ENCODE results near the gene DNAH12. TPM values are rescaled to one million over a fixed set of nuclear protein-coding genes. Genes with fewer than 3 reads are reported as not detected.

Gene DNAH12
- total RNA-seq, 2 experiments from 2014 or later: 0.19 TPM; not detected in 1

- DNase-seq (no peak), ATAC-seq (ENCODE audit: poor library complexity) (no peak)
- Mint-ChIP-seq H3K4me3 (no peak overlapping the region), H3K36me3 (ENCODE audit: low read depth) (peaks cover 80% of the 10 kb centered on the region), H3K9me3 (no peaks in the 10 kb centered on the region), H3K27ac (no peak overlapping the region), H3K27me3 (no peaks in the 10 kb centered on the region), H3K4me1 (ENCODE audit: low read depth) (peaks cover 25% of the 10 kb centered on the region)
- Histone ChIP-seq H3K4me1 (ENCODE audit: insufficient read depth, low read length) (no peaks in the 10 kb centered on the region), H3K27ac (ENCODE audit: low read depth in 1 of 2, low read length in 2 of 2) (no peak overlapping the region), H3K9me3 (ENCODE audit: control insufficient read depth in 1 of 2, insufficient read depth in 1 of 2, low read length in 2 of 2) (no peaks in the 10 kb centered on the region), H3K36me3 (ENCODE audit: insufficient read depth, low read length) (peaks cover 70% of the 10 kb centered on the region), H3K27me3 (ENCODE audit: control insufficient read depth in 1 of 2, insufficient read depth in 2 of 2, low read length in 2 of 2) (no peaks in the 10 kb centered on the region), H3K4me3 (ENCODE audit: low read length) (no peak overlapping the region)
- no peak for TF ChIP-seq CTCF (IDR thresholded peaks at IDR 0.05)
- CTCF ChIA-PET: no interaction called here
- POLR2A ChIA-PET: no interaction called here
- intact Hi-C loops (cut with DNase I, micrococcal nuclease): no loop called here
Observed at GRCh38 chr3:57577801-57578200, 33.7 kb upstream of the DNAH12 start.

- ChIA-PET CTCF (no interaction called here), POLR2A (interaction anchor here (1.0 kb wide), 1 partner anchor 20 kb away, joined by 5 read pairs; no protein-coding TSS in a partner anchor)
- no peak for TF ChIP-seq CTCF (IDR thresholded peaks at IDR 0.05)
- Histone ChIP-seq H3K9me3 (ENCODE audit: control insufficient read depth in 1 of 2, insufficient read depth in 1 of 2, low read length in 2 of 2) (no peaks in the 10 kb centered on the region), H3K27me3 (ENCODE audit: control insufficient read depth in 1 of 2, insufficient read depth in 2 of 2, low read length in 2 of 2) (no peaks in the 10 kb centered on the region), H3K36me3 (ENCODE audit: insufficient read depth, low read length) (peaks cover 69% of the 10 kb centered on the region), H3K4me1 (ENCODE audit: insufficient read depth, low read length) (no peaks in the 10 kb centered on the region), H3K4me3 (ENCODE audit: low read length) (no peak overlapping the region), H3K27ac (ENCODE audit: low read depth in 1 of 2, low read length in 2 of 2) (no peak overlapping the region)
- intact Hi-C loops (cut with DNase I, micrococcal nuclease): no loop called here
- no peak overlapping the region for H3K4me3 Mint-ChIP-seq
- H3K4me1 Mint-ChIP-seq (ENCODE audit: low read depth): peaks cover 22% of the 10 kb centered on the region
- peaks cover 85% of the 10 kb centered on the region for H3K36me3 Mint-ChIP-seq (ENCODE audit: low read depth)
- peak overlapping the region; percentile 37 for H3K27ac Mint-ChIP-seq
- DNase-seq: no peak
- no peak for ATAC-seq (ENCODE audit: poor library complexity)
- H3K9me3 Mint-ChIP-seq: no peaks in the 10 kb centered on the region
- no peaks in the 10 kb centered on the region for H3K27me3 Mint-ChIP-seq
Observed at GRCh38 chr3:57575966-57576626, 32.0 kb upstream of the DNAH12 start.

DNA sequence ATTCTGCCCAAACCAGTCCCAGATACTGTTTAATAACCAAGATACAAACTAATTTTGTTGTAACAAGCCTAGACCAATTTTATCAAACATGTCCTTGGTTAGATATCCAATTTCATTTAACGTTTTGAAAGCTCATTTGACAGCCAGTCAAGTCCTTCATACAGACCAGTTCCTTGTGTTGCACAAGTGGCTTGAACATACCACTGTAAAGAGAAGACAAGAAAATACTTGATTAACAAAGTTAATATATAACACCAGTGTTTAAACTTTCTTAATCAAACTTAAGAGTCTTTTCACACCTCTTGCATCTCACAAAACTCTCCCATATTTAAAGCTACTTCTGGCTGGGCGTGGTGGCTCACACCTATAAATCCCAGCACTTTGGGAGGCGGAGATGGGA lies 28.0 kb upstream of the DNAH12 start:
- H3K4me3 Mint-ChIP-seq: no peak overlapping the region
- peaks cover 51% of the 10 kb centered on the region for H3K36me3 ChIP-seq (ENCODE audit: insufficient read depth, low read length)

More for the DNA sequence above, 28.0 kb upstream of the DNAH12 start:
- ChIA-PET POLR2A (interaction anchor here (0.9 to 1.0 kb wide), 2 partner anchors 16 to 25 kb away, joined by 3 to 6 read pairs; partner anchors contain the start of genes ARF4 and PDE12), CTCF (no interaction called here)
- Histone ChIP-seq H3K4me3 (ENCODE audit: low read length) (no peak overlapping the region), H3K27ac (ENCODE audit: low read depth in 1 of 2, low read length in 2 of 2) (no peak overlapping the region), H3K27me3 (ENCODE audit: control insufficient read depth in 1 of 2, insufficient read depth in 2 of 2, low read length in 2 of 2) (no peaks in the 10 kb centered on the region), H3K4me1 (ENCODE audit: insufficient read depth, low read length) (no peaks in the 10 kb centered on the region), H3K9me3 (ENCODE audit: control insufficient read depth in 1 of 2, insufficient read depth in 1 of 2, low read length in 2 of 2) (no peaks in the 10 kb centered on the region)
- TF ChIP-seq CTCF (IDR thresholded peaks at IDR 0.05): no peak
- H3K27me3 Mint-ChIP-seq: no peaks in the 10 kb centered on the region
- H3K36me3 Mint-ChIP-seq (ENCODE audit: low read depth): peaks cover 88% of the 10 kb centered on the region
- H3K9me3 Mint-ChIP-seq: no peaks in the 10 kb centered on the region
- H3K4me1 Mint-ChIP-seq (ENCODE audit: low read depth): peaks cover 15% of the 10 kb centered on the region
- DNase-seq (no peak), ATAC-seq (ENCODE audit: poor library complexity) (no peak)
- intact Hi-C loops (cut with DNase I, micrococcal nuclease): no loop called here
- no peak overlapping the region for H3K27ac Mint-ChIP-seq
